Mesenchymal stem cell (in vitro differentiated cells and primary cell): ENCODE measurements around the gene COPE.
"Not testable (repeated sequence)": the region's sequence is repeated elsewhere in the genome, so short reads cannot be mapped to it uniquely, and the experiment has no call there.

ENCODE experiments used
- DNase-seq: peaks from one replicate; pipeline ENCODE4 v3.0.0-alpha.2; 2013
- H2AFZ ChIP-seq: one replicate; pipeline ENCODE4 v1.6.1; 2013; ENCODE audit warnings: low read depth, mild to moderate bottlenecking, control low read depth, inconsistent platforms, low read length, moderate library complexity
- H2AK5ac ChIP-seq: 2 replicates; pipeline ENCODE4 v1.6.1; 2013; ENCODE audit warnings: low read length, moderate library complexity, mild to moderate bottlenecking, inconsistent platforms; ENCODE audit not compliant: severe bottlenecking
- H2BK120ac ChIP-seq: one replicate; pipeline ENCODE4 v1.6.1; 2013; ENCODE audit warnings: low read depth, mild to moderate bottlenecking, inconsistent platforms, low read length, moderate library complexity
- H2BK12ac ChIP-seq, 2 experiments: one replicate each; pipeline ENCODE4 v1.6.1; 2013; ENCODE audit warnings: inconsistent platforms in 2 of 2, low read length in 2 of 2, mild to moderate bottlenecking in 2 of 2, moderate library complexity in 2 of 2, control low read depth in 1 of 2
- H2BK15ac ChIP-seq: one replicate; pipeline ENCODE4 v1.6.1; 2013; ENCODE audit warnings: mild to moderate bottlenecking, low read depth, inconsistent platforms; ENCODE audit not compliant: poor library complexity, severe bottlenecking
- H2BK5ac ChIP-seq: 2 replicates; pipeline ENCODE4 v1.6.1; 2013; ENCODE audit warnings: low read depth, mild to moderate bottlenecking, low read length, control low read depth, inconsistent platforms; ENCODE audit not compliant: poor library complexity, severe bottlenecking
- H3K14ac ChIP-seq, 2 experiments: one replicate each; pipeline ENCODE4 v1.6.1; 2013; ENCODE audit warnings: inconsistent platforms in 2 of 2, low read length in 2 of 2, control low read depth in 1 of 2, mild to moderate bottlenecking in 1 of 2, moderate library complexity in 1 of 2
- H3K18ac ChIP-seq, 2 experiments: one replicate each; pipeline ENCODE4 v1.6.1; 2013; ENCODE audit warnings: inconsistent platforms in 2 of 2, low read length in 2 of 2, control low read depth in 1 of 2, low read depth in 1 of 2, mild to moderate bottlenecking in 1 of 2
- H3K23ac ChIP-seq, 2 experiments: one replicate each; pipeline ENCODE4 v1.6.1; 2013; ENCODE audit warnings: inconsistent platforms in 2 of 2, low read length in 2 of 2, mild to moderate bottlenecking in 2 of 2, moderate library complexity in 2 of 2, control low read depth in 1 of 2
- H3K27ac ChIP-seq: 2 replicates; pipeline ENCODE4 v1.5.1; 2013; ENCODE audit warnings: mild to moderate bottlenecking, moderate library complexity, low read length, control low read depth, inconsistent platforms; ENCODE audit not compliant: poor library complexity, severe bottlenecking
- H3K27me3 ChIP-seq, 2 experiments: 2 replicates each; pipeline versions ENCODE4 v1.6.1 to v1.7.0; 2013; ENCODE audit warnings: low read length in 2 of 2, mild to moderate bottlenecking in 2 of 2, moderate library complexity in 2 of 2, control low read depth in 1 of 2, inconsistent platforms in 1 of 2; ENCODE audit not compliant: control insufficient read depth in 1 of 2, insufficient read depth in 1 of 2
- H3K36me3 ChIP-seq, 2 experiments: 2 replicates each; pipeline versions ENCODE4 v1.6.1 to v1.7.0; 2013; ENCODE audit warnings: low read length in 2 of 2, control low read depth in 1 of 2, inconsistent platforms in 1 of 2, low read depth in 1 of 2, mild to moderate bottlenecking in 1 of 2; ENCODE audit not compliant: insufficient read depth in 2 of 2, control insufficient read depth in 1 of 2
- H3K4ac ChIP-seq, 2 experiments: one replicate each; pipeline ENCODE4 v1.6.1; 2013; ENCODE audit warnings: inconsistent platforms in 2 of 2, low read length in 2 of 2, mild to moderate bottlenecking in 2 of 2, moderate library complexity in 2 of 2, control low read depth in 1 of 2, low read depth in 1 of 2
- H3K4me1 ChIP-seq: 2 replicates; pipeline ENCODE4 v1.6.1; 2013; ENCODE audit warnings: low read depth, low read length, control low read depth; ENCODE audit not compliant: control insufficient read depth, insufficient read depth
- H3K4me2 ChIP-seq: 2 replicates; pipeline ENCODE4 v1.6.1; 2013; ENCODE audit warnings: low read length, mild to moderate bottlenecking, inconsistent platforms; ENCODE audit not compliant: poor library complexity, severe bottlenecking
- H3K4me3 ChIP-seq, 2 experiments: 2 replicates each; pipeline versions ENCODE4 v1.5.1 to v1.7.0; 2013; ENCODE audit warnings: low read length in 2 of 2, mild to moderate bottlenecking in 2 of 2, control low read depth in 1 of 2, low read depth in 1 of 2; ENCODE audit not compliant: insufficient read depth in 1 of 2
- H3K79me1 ChIP-seq: replicated peaks from 2 replicates; pipeline ENCODE4 v1.6.1; 2013; ENCODE audit warnings: mild to moderate bottlenecking, control low read depth, low read length, inconsistent platforms; ENCODE audit not compliant: poor library complexity, severe bottlenecking
- H3K9ac ChIP-seq: 2 replicates; pipeline ENCODE4 v1.7.0; 2013; ENCODE audit warnings: mild to moderate bottlenecking, low read length, moderate library complexity
- H3K9me3 ChIP-seq: 2 replicates; pipeline ENCODE4 v1.7.0; 2013; ENCODE audit warnings: mild to moderate bottlenecking, low read length; ENCODE audit not compliant: control insufficient read depth
- H4K8ac ChIP-seq: one replicate; pipeline ENCODE4 v1.6.1; 2013; ENCODE audit warnings: inconsistent platforms, mild to moderate bottlenecking, low read length, moderate library complexity
- H4K91ac ChIP-seq: one replicate; pipeline ENCODE4 v1.6.1; 2013; ENCODE audit warnings: mild to moderate bottlenecking, low read length, inconsistent platforms
- WGBS: methylation state at CpG from one replicate; pipeline ENCODE4 v1.1.7; 2013; ENCODE audit warnings: mixed read lengths; 5-methylcytosine and 5-hydroxymethylcytosine counted together

COPE gene

DNA sequence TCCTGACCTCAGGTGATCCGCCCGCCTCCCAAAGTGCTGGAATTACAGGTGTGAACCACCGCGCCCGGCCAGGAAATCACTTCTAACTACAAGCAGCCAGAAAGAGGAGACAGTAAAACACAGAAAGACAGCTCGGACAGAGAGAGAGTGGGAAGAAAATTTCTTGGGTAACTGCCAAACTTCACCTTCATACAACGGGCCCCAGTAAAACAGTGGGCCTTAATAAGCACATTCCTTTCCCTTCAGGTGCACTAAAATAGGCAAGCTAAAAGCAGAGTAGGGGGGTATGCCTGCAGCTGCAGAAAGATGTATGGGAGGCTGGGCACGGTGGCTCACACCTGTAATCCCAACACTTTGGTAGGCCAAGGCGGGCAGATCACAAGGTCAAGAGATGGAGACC lies 1.6 kb downstream of the COPE start:
- not testable (repeated sequence) for H2BK15ac ChIP-seq, H2BK12ac ChIP-seq, H3K18ac ChIP-seq, H4K8ac ChIP-seq, H3K9me3 ChIP-seq, H3K4ac ChIP-seq, H3K27ac ChIP-seq, H2BK120ac ChIP-seq, H4K91ac ChIP-seq, H2AK5ac ChIP-seq, H3K14ac ChIP-seq, H3K27me3 ChIP-seq, H3K4me2 ChIP-seq, DNase-seq, H2AFZ ChIP-seq, H2BK5ac ChIP-seq, H3K23ac ChIP-seq
- Histone ChIP-seq H3K4me1 (peaks cover 26% of the 10 kb centered on the region), H3K79me1 (peaks cover 40% of the 10 kb centered on the region), H3K9ac (peak overlapping the region; percentile 99), H3K4me3 (peak overlapping the region in 1 of 2 experiments; percentile 96), H3K36me3 (peaks cover 32 to 47% of the 10 kb centered on the region in 2 experiments)
- WGBS = 97% methylated on average over 9 of the region's 9 CpGs

DNA sequence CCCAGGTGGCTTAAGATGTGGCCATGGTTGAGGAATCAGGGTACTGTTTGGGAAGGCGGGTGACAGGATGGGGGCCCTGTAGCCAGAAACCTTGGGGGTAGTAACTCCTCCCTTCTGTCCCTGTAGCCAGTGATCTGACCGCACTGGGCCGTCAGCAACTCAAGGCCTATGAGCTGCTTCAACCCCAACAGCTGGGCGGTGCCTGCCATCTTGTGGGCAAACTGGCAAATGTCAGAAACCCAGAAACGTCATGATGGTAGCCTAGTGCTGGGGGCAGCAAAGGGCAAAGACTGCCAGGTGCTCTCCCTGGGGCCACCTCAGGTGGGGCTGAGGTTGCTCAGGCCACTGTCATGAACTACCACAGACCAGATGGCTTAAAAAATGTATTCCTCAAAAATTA lies 3.5 kb downstream of the COPE start:
- Histone ChIP-seq H3K4me3 (no peak overlapping the region), H4K8ac (no peak overlapping the region), H2AK5ac (no peak overlapping the region), H3K79me1 (peaks cover 34% of the 10 kb centered on the region), H2BK15ac (no peak overlapping the region), H2AFZ (no peak overlapping the region), H3K27ac (no peak overlapping the region), H3K9ac (peak overlapping the region; percentile 8), H2BK120ac (no peak overlapping the region), H3K4me1 (peaks cover 20% of the 10 kb centered on the region), H3K27me3 (no peaks in the 10 kb centered on the region), H3K36me3 (peaks cover 25 to 46% of the 10 kb centered on the region in 2 experiments), H3K18ac (no peak overlapping the region), H3K9me3 (no peaks in the 10 kb centered on the region), H3K23ac (no peak overlapping the region), H3K4me2 (no peak overlapping the region), H2BK12ac (no peak overlapping the region), H4K91ac (no peak overlapping the region), H2BK5ac (no peak overlapping the region), H3K4ac (no peak overlapping the region), H3K14ac (no peak overlapping the region)
- 72% methylated on average over 5 of the region's 5 CpGs for WGBS
- peak; percentile 45 for DNase-seq

DNA sequence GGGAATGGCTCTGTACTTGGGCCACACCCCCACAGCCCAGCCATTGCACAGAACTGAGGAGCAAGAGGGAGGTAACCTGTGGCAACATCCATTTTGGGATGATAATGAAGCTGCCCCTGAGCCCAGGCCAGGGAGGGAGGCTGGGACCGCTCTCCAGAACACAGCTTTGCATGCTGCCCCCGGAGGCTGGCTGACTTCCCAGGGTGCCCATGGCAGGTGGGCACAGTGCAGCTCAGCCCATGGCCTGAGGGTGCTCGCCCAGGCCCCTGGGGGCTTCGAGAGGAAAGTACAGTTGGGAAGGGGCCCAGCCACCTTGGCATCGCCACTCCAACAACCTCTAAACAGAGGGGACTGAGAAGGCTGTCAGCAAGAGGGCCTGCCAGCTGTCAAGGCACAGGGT lies 5.7 kb downstream of the COPE start:
- Histone ChIP-seq H3K4me1 (peaks cover 17% of the 10 kb centered on the region), H2AK5ac (no peak overlapping the region), H4K8ac (no peak overlapping the region), H2AFZ (no peak overlapping the region), H3K9ac (no peak overlapping the region), H3K23ac (no peak overlapping the region), H3K18ac (no peak overlapping the region), H4K91ac (no peak overlapping the region), H3K36me3 (peaks cover 46 to 65% of the 10 kb centered on the region in 2 experiments), H3K9me3 (no peaks in the 10 kb centered on the region), H3K4ac (no peak overlapping the region), H2BK5ac (no peak overlapping the region), H2BK120ac (no peak overlapping the region), H2BK15ac (no peak overlapping the region), H3K27ac (no peak overlapping the region), H3K4me2 (no peak overlapping the region), H3K27me3 (no peaks in the 10 kb centered on the region), H3K4me3 (no peak overlapping the region), H2BK12ac (no peak overlapping the region), H3K14ac (no peak overlapping the region), H3K79me1 (peaks cover 46% of the 10 kb centered on the region)
- WGBS = 100% methylated on average over 5 of the region's 5 CpGs
- no peak for DNase-seq

DNA sequence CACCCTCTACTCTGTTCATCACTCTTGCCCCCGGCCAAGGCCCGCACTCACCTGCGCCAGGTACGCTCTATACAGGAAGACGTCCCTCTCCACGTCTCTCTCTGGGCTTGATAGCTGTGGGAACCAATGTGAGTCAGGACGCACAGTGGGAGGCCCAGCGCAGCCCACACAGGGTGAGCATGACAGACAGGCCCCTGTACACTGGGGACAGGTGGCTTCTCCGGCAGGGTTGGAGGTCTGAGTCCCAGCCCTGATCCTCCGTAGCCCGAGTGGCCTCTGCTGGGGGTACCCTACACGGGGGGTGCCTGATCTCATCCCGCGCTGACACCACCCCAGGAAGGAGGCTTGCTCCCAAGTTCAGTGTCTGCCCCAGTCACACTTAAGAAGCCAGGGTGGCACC lies 6.3 kb downstream of the COPE start:
- Histone ChIP-seq H2BK12ac (no peak overlapping the region), H3K9me3 (no peaks in the 10 kb centered on the region), H2BK5ac (no peak overlapping the region), H2AK5ac (no peak overlapping the region), H3K27me3 (no peaks in the 10 kb centered on the region), H2BK120ac (no peak overlapping the region), H3K4me1 (peaks cover 15% of the 10 kb centered on the region), H3K9ac (no peak overlapping the region), H3K14ac (no peak overlapping the region), H3K18ac (no peak overlapping the region), H4K91ac (no peak overlapping the region), H2AFZ (no peak overlapping the region), H2BK15ac (no peak overlapping the region), H3K4me3 (no peak overlapping the region), H3K23ac (no peak overlapping the region), H3K36me3 (peaks cover 47 to 68% of the 10 kb centered on the region in 2 experiments), H4K8ac (no peak overlapping the region), H3K27ac (no peak overlapping the region), H3K4me2 (no peak overlapping the region), H3K79me1 (peaks cover 46% of the 10 kb centered on the region), H3K4ac (no peak overlapping the region)
- 98% methylated on average over 14 of the region's 14 CpGs for WGBS
- no peak for DNase-seq
